GM23338 (cell line): Measurements from ENCODE around the gene CAPZA1. TPM values are rescaled to one million over a fixed set of nuclear protein-coding genes. Genes with fewer than 3 reads are reported as not detected.

Experiments
- ATAC-seq: fragments of 200-7000 bp; cut with Tn5 transposase; 3 replicates; pipeline ENCODE4 v1.9.1; 2020
- DNase-seq: peaks from one replicate; pipeline ENCODE4 v3.0.0-alpha.2; 2015; ENCODE audit warnings: low spot score
- H2AFZ ChIP-seq: fragments of 200-600 bp; sonication (generic); 2 replicates; pipeline ENCODE4 v1.8.0; 2016; ENCODE audit warnings: antibody characterized with exemption, mild to moderate bottlenecking, moderate library complexity
- H3F3A ChIP-seq: fragments of 200-600 bp; sonication (generic); replicated peaks from 2 replicates; pipeline ENCODE4 v1.8.0; 2017; ENCODE audit warnings: antibody characterized with exemption, mixed run types, low read depth
- H3K27ac ChIP-seq: fragments of 200-600 bp; sonication (generic); 2 replicates; pipeline ENCODE4 v1.6.1; 2016; ENCODE audit warnings: low read depth
- H3K27me3 ChIP-seq: fragments of 200-600 bp; sonication (generic); 2 replicates; pipeline ENCODE4 v1.8.0; 2016; ENCODE audit warnings: mild to moderate bottlenecking, mixed run types, moderate library complexity; ENCODE audit not compliant: insufficient read depth
- H3K36me3 ChIP-seq: fragments of 200-600 bp; sonication (generic); 2 replicates; pipeline ENCODE4 v1.8.0; 2016; ENCODE audit warnings: mild to moderate bottlenecking; ENCODE audit not compliant: insufficient read depth
- H3K4me1 ChIP-seq: fragments of 200-600 bp; sonication (generic); 2 replicates; pipeline ENCODE4 v1.8.0; 2016; ENCODE audit warnings: mild to moderate bottlenecking, moderate library complexity; ENCODE audit not compliant: insufficient read depth
- H3K4me2 ChIP-seq: fragments of 200-600 bp; sonication (generic); 2 replicates; pipeline ENCODE4 v1.7.1; 2017; ENCODE audit warnings: mixed run types
- H3K4me3 ChIP-seq: fragments of 200-600 bp; sonication (generic); 2 replicates; pipeline ENCODE4 v1.6.1; 2016; ENCODE audit warnings: mixed run types
- H3K79me2 ChIP-seq: fragments of 200-600 bp; sonication (generic); replicated peaks from 2 replicates; pipeline ENCODE4 v1.8.0; 2017; ENCODE audit warnings: mild to moderate bottlenecking; ENCODE audit not compliant: insufficient read depth
- H3K9me2 ChIP-seq: fragments of 200-600 bp; sonication (generic); 2 replicates; pipeline ENCODE4 v1.8.0; 2017; ENCODE audit not compliant: insufficient read depth
- H4K20me1 ChIP-seq: fragments of 200-600 bp; sonication (generic); replicated peaks from 2 replicates; pipeline ENCODE4 v1.8.0; 2017; ENCODE audit warnings: mild to moderate bottlenecking; ENCODE audit not compliant: insufficient read depth
- H3K27ac Mint-ChIP-seq: 2 replicates; pipeline ENCODE4 v1.8.0; 2020; ENCODE audit warnings: inconsistent platforms, mild to moderate bottlenecking, moderate library complexity, mixed read lengths
- H3K27me3 Mint-ChIP-seq: 3 replicates; pipeline ENCODE4 v1.8.0; 2022; ENCODE audit warnings: low read depth, mild to moderate bottlenecking, moderate library complexity, mixed read lengths, inconsistent platforms; ENCODE audit not compliant: insufficient read depth, poor library complexity
- H3K36me3 Mint-ChIP-seq: 3 replicates; pipeline ENCODE4 v1.8.0; 2021; ENCODE audit warnings: low read depth, mild to moderate bottlenecking, inconsistent platforms, moderate library complexity, mixed read lengths
- H3K4me1 Mint-ChIP-seq: 3 replicates; pipeline ENCODE4 v1.8.0; 2020; ENCODE audit warnings: mild to moderate bottlenecking, inconsistent platforms, mixed read lengths
- H3K4me3 Mint-ChIP-seq: 3 replicates; pipeline ENCODE4 v1.8.0; 2021; ENCODE audit warnings: moderate library complexity, mild to moderate bottlenecking, inconsistent platforms, mixed read lengths
- H3K9me3 Mint-ChIP-seq: 3 replicates; pipeline ENCODE4 v1.8.0; 2020; ENCODE audit warnings: moderate library complexity, mild to moderate bottlenecking, inconsistent platforms, mixed read lengths
- CREB1 ChIP-seq: fragments of 250-450 bp; sonication (Bioruptor Pico); IDR thresholded peaks from 2 replicates; pipeline ENCODE4 v1.5.0; 2020; ENCODE audit warnings: low read depth, mild to moderate bottlenecking, moderate library complexity
- CTCF ChIP-seq, 2 experiments: fragments of 200-600 bp in 1 of 2; sonication (generic) in 1 of 2; conservative IDR thresholded peaks; 2 replicates each; pipeline versions ENCODE4 v1.5.1 to v1.6.1; 2016 to 2017; ENCODE audit warnings: antibody characterized with exemption in 2 of 2, low read depth in 2 of 2, mild to moderate bottlenecking in 2 of 2, moderate library complexity in 1 of 2
- ETS1 ChIP-seq: IDR thresholded peaks from 2 replicates; pipeline ENCODE4 v1.6.1; 2016; ENCODE audit warnings: antibody characterized with exemption
- EZH2 ChIP-seq: fragments of 200-600 bp; sonication (generic); IDR thresholded peaks from one replicate; pipeline ENCODE4 v1.8.0; 2017; ENCODE audit warnings: antibody characterized with exemption, mild to moderate bottlenecking, low read depth; ENCODE audit not compliant: unreplicated experiment
- EZH2phosphoT487 ChIP-seq: fragments of 200-600 bp; sonication (generic); IDR thresholded peaks from one replicate; pipeline ENCODE4 v1.8.1; 2018; ENCODE audit warnings: antibody characterized with exemption; ENCODE audit not compliant: unreplicated experiment
- JUNB ChIP-seq: IDR thresholded peaks from one replicate; pipeline ENCODE4 v1.6.1; 2016; ENCODE audit warnings: antibody characterized with exemption; ENCODE audit not compliant: unreplicated experiment
- NANOG ChIP-seq: IDR thresholded peaks from 2 replicates; pipeline ENCODE4 v1.6.1; 2016; ENCODE audit warnings: antibody characterized with exemption, borderline replicate concordance
- POLR2AphosphoS5 ChIP-seq: IDR thresholded peaks from 2 replicates; pipeline ENCODE4 v1.6.1; 2016; ENCODE audit warnings: antibody characterized with exemption, low read depth
- REST ChIP-seq: IDR thresholded peaks from one replicate; pipeline ENCODE4 v1.6.1; 2018; ENCODE audit warnings: antibody characterized with exemption; ENCODE audit not compliant: unreplicated experiment
- STAT1 ChIP-seq: IDR thresholded peaks from one replicate; pipeline ENCODE4 v1.6.1; 2016; ENCODE audit warnings: antibody characterized with exemption; ENCODE audit not compliant: unreplicated experiment
- ZNF114 ChIP-seq: fragments of 250-450 bp; sonication (Bioruptor Pico); IDR thresholded peaks from 2 replicates; pipeline ENCODE4 v1.5.0; 2020; ENCODE audit warnings: mild to moderate bottlenecking, moderate library complexity
- ZNF331 ChIP-seq: fragments of 250-450 bp; sonication (Bioruptor Pico); IDR thresholded peaks from 2 replicates; pipeline ENCODE4 v1.5.0; 2020; ENCODE audit warnings: low read depth, mild to moderate bottlenecking, moderate library complexity
- ZNF462 ChIP-seq: fragments of 250-450 bp; sonication (Bioruptor Pico); IDR thresholded peaks from 2 replicates; pipeline ENCODE4 v1.5.0; 2020; ENCODE audit warnings: mild to moderate bottlenecking, moderate library complexity
- polyA plus RNA-seq: library from polyadenylated mRNA; unstranded; fragments of >200 nt; fragmentation: Nextera tagmentation; extraction: Ambion mirVana; gene quantifications from 2 replicates; pipeline ENCODE4 v1.2.1, GENCODE V29; 2016
- total RNA-seq: library from RNA; depleted of rRNA; stranded (reverse); fragments of >200 nt; shearing (Covaris generic); gene quantifications from 2 replicates; pipeline ENCODE4 v1.2.3, GENCODE V29; 2014

Gene CAPZA1
- total and polyA plus RNA-seq, 2 experiments from 2014 or later: 147 to 182 TPM

GRCh38 chr1:112646225-112646624, 26.6 kb downstream of the CAPZA1 start:
- H3K27ac Mint-ChIP-seq: no peak overlapping the region
- peaks cover 47% of the 10 kb centered on the region for H3K36me3 Mint-ChIP-seq
- peaks cover 4% of the 10 kb centered on the region for H3K27me3 Mint-ChIP-seq
- H3K9me3 Mint-ChIP-seq: no peaks in the 10 kb centered on the region
- no peaks in the 10 kb centered on the region for H3K4me1 Mint-ChIP-seq
- Histone ChIP-seq H3K27ac (no peak overlapping the region), H3K4me1 (no peaks in the 10 kb centered on the region), H3K4me2 (no peak overlapping the region), H3K79me2 (peaks cover 75% of the 10 kb centered on the region), H3K36me3 (peaks cover 33% of the 10 kb centered on the region), H3K4me3 (no peak overlapping the region), H3K27me3 (no peaks in the 10 kb centered on the region), H4K20me1 (peaks cover 39% of the 10 kb centered on the region), H3F3A (no peaks in the 10 kb centered on the region), H2AFZ (no peak overlapping the region), H3K9me2 (no peaks in the 10 kb centered on the region)
- no peak overlapping the region for H3K4me3 Mint-ChIP-seq
- DNase-seq (no peak), ATAC-seq (no peak)
- TF ChIP-seq ZNF331 (CRISPR knock-in tag) (no peak), EZH2 (no peak), JUNB (no peak), ZNF114 (CRISPR knock-in tag) (no peak), ETS1 (no peak), NANOG (no peak), CTCF (conservative IDR thresholded peaks at IDR 0.05; ENCODE audit: low read depth in 2 of 2) (no peak), CREB1 (no peak), REST (no peak), STAT1 (no peak), ZNF462 (CRISPR knock-in tag) (no peak), POLR2AphosphoS5 (no peak), EZH2phosphoT487 (no peak)
